Panc1 (cell line): ENCODE results near the gene JHY. TPM values are rescaled to one million over a fixed set of nuclear protein-coding genes. Genes with fewer than 3 reads are reported as not detected.

Experiments used
- total RNA-seq: library from RNA; stranded (reverse); gene quantifications from one replicate; pipeline ENCODE4 v1.2.1, GENCODE V29; 2021; ENCODE audit not compliant: unreplicated experiment

The JHY gene
- total RNA-seq, 1 experiment from 2014 or later = 10.1 TPM

Other genes with a start within 250 kb of the JHY start
- 55.1 TPM for gene UBASH3B, start 227.0 kb upstream of the JHY start, total RNA-seq
- gene CRTAM, start 44.3 kb upstream of the JHY start, total RNA-seq = 0.13 TPM
- not detected for gene BSX, start 99.1 kb downstream of the JHY start, total RNA-seq
- 1,755 TPM for gene HSPA8, start 179.4 kb downstream of the JHY start, total RNA-seq